ENCODE data around the gene NRDC. TPM values are rescaled to one million over a fixed set of nuclear protein-coding genes. Genes with fewer than 3 reads are reported as not detected.

Gene NRDC
- total RNA-seq, 3 donors from 2014 or later = 90.6 to 103 (median 97.5) TPM

DNA sequence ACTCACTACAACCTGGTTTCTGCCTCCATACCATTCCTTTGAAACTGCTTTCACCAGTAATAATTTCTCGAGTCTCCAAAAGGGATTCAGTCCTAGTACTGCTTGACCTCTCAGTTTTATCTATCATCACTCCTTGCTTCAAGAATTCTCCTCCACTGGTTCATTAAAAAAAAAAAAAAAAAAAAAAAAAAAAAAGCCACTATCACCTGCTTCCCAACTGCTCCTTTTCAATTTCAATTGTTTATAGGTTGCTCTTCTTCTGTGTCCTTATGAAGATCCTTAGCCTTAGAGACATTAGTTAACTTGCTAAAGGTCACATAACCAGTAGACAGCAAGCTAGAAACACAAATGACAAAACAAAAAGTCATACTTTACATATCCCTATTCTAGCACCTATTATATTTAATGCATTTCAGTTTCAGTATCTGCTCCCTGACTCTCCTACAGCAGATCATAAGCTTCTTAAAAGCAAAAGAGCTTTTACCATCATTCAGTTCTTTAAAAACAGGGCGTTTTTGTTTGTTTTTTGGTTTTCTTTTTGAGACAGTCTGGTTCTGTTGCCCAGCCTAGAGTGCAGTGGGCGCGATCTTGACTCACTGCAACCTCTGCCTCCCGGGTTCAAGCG is 7.1 kb downstream of the NRDC start:
- no peaks in the 10 kb centered on the region for H3K27me3 ChIP-seq
- no peak for DNase-seq (ENCODE audit: low spot score in 2 of 2)
- TF ChIP-seq POLR2AphosphoS5 (IDR thresholded peaks at IDR 0.05) (no peak), POLR2A (IDR thresholded peaks at IDR 0.05) (no peak)
- TF ChIP-seq, protein P1, sequence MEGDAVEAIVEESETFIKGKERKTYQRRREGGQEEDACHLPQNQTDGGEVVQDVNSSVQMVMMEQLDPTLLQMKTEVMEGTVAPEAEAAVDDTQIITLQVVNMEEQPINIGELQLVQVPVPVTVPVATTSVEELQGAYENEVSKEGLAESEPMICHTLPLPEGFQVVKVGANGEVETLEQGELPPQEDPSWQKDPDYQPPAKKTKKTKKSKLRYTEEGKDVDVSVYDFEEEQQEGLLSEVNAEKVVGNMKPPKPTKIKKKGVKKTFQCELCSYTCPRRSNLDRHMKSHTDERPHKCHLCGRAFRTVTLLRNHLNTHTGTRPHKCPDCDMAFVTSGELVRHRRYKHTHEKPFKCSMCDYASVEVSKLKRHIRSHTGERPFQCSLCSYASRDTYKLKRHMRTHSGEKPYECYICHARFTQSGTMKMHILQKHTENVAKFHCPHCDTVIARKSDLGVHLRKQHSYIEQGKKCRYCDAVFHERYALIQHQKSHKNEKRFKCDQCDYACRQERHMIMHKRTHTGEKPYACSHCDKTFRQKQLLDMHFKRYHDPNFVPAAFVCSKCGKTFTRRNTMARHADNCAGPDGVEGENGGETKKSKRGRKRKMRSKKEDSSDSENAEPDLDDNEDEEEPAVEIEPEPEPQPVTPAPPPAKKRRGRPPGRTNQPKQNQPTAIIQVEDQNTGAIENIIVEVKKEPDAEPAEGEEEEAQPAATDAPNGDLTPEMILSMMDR (IDR thresholded peaks at IDR 0.05) = no peak
- H3K4me3 ChIP-seq = no peak overlapping the region
- no peaks in the 10 kb centered on the region for H3K9me3 ChIP-seq
- H3K36me3 ChIP-seq = no peaks in the 10 kb centered on the region
- intact Hi-C loops (cut with DNase I; ENCODE audit: low total_unique reads) = no loop called here
- peaks cover 0 to 11% of the 10 kb centered on the region in 2 donors for H3K4me1 ChIP-seq
- H3K27ac ChIP-seq = no peak overlapping the region

DNA sequence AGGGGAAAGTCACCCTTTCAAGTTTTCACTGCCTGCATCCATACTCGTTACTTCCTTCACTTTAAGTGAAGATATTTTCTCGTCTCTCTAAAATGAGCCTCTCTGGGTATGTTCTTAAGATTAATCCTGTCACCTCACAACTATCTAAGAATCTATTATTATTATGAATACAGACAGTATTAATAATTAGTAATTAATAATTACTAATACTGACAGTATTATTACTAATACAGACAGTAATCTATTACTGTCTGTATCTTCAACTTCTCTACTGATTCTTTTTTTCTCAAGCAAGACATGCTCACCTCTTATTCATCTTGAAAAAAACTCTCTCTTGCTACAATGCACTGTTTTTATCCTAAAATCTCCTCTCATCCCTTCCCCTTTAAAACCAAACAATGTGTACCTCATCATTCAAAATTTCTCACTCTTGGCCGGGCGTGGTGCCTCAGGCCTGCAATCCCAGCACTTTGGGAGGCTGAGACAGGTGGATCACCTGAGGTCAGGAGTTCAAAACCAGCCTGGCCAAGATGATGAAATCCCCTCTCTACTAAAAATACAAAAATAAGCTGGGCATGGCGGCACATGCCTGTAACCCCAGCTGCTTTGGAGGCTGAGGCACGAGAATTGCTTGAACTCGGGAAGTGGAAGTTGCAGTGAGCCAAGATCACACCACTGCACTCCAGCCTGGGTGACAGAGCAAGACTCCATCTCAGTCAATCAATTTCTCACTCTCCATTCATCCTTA is 7.8 kb downstream of the NRDC start:
- TF ChIP-seq POLR2A (IDR thresholded peaks at IDR 0.05) (no peak), POLR2AphosphoS5 (IDR thresholded peaks at IDR 0.05) (no peak)
- TF ChIP-seq, protein P1 (IDR thresholded peaks at IDR 0.05) = no peak
- H3K27ac ChIP-seq = no peak overlapping the region
- no peaks in the 10 kb centered on the region for H3K36me3 ChIP-seq
- no peak overlapping the region for H3K4me3 ChIP-seq
- DNase-seq (ENCODE audit: low spot score in 2 of 2) = no peak
- intact Hi-C loops (cut with DNase I; ENCODE audit: low total_unique reads) = no loop called here
- H3K27me3 ChIP-seq = no peaks in the 10 kb centered on the region
- H3K4me1 ChIP-seq = peaks cover 0 to 5% of the 10 kb centered on the region in 2 donors
- no peaks in the 10 kb centered on the region for H3K9me3 ChIP-seq

DNA sequence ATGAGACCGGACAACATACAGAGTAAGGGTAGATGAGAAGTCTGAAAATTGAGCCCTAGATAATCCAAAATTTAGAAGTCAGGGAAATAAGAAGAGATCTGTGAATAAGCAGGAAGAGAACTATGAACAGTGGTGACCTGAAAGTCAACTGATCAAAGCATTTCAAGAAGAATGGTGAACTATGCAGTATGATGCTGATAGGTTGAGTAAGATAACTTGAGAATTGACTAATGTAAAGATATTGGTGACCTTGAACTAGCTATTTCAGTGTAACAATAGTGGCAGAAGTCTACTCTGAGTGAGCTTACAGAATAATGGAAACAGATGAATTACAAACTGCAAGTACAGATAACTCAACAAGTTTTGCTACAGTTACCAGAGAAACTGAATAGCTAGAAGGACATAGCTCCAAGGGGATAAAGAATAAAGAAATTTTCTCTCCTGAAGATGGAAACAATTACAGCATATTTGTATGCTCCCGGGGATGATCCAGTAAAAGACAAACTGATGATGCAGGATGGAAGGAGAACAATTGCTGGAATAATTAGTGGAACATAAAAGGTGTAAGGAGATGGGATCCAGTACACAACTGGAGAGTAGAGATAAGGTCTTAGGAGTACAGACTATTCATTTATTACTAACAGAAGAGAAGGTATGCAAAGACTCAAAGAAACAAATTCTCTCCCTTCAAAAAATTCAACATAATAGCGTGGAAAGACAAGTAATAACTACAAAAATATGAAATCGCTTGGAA is 10.9 kb downstream of the NRDC start:
- no peaks in the 10 kb centered on the region for H3K4me1 ChIP-seq
- no peaks in the 10 kb centered on the region for H3K9me3 ChIP-seq
- no peak for DNase-seq (ENCODE audit: low spot score in 2 of 2)
- no peaks in the 10 kb centered on the region for H3K27me3 ChIP-seq
- TF ChIP-seq POLR2A (IDR thresholded peaks at IDR 0.05) (no peak), POLR2AphosphoS5 (IDR thresholded peaks at IDR 0.05) (no peak)
- TF ChIP-seq, protein P1 (IDR thresholded peaks at IDR 0.05) = no peak
- intact Hi-C loops (cut with DNase I; ENCODE audit: low total_unique reads) = no loop called here
- no peaks in the 10 kb centered on the region for H3K36me3 ChIP-seq
- H3K4me3 ChIP-seq = no peak overlapping the region
- H3K27ac ChIP-seq = no peak overlapping the region

DNA sequence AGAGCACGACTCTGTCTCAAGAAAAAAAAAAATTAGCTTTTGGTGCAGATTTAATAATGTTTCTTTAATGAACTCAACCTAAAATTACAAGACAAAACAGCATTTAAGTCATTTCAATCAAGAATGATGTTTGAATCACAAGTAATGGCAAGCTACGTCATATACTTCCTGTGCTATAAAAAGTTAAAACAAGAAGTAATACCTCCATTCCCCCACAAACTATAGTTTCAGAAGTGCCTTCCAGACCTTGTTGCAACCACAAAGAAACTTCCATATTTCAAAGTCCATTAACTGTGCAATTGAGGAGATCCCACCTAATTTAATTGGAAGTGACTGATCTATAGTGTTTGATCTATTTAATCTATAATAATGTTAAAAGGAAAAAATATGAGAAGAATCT is 15.1 kb downstream of the NRDC start:
- no peak for DNase-seq (ENCODE audit: low spot score in 2 of 2)
- no peak overlapping the region for H3K4me3 ChIP-seq
- H3K27ac ChIP-seq = no peak overlapping the region
- intact Hi-C loops (cut with DNase I; ENCODE audit: low total_unique reads) = no loop called here
- no peaks in the 10 kb centered on the region for H3K9me3 ChIP-seq
- H3K4me1 ChIP-seq = no peaks in the 10 kb centered on the region
- no peaks in the 10 kb centered on the region for H3K27me3 ChIP-seq
- TF ChIP-seq POLR2A (IDR thresholded peaks at IDR 0.05) = no peak
- TF ChIP-seq, protein P1 (IDR thresholded peaks at IDR 0.05) = no peak
- no peaks in the 10 kb centered on the region for H3K36me3 ChIP-seq

DNA sequence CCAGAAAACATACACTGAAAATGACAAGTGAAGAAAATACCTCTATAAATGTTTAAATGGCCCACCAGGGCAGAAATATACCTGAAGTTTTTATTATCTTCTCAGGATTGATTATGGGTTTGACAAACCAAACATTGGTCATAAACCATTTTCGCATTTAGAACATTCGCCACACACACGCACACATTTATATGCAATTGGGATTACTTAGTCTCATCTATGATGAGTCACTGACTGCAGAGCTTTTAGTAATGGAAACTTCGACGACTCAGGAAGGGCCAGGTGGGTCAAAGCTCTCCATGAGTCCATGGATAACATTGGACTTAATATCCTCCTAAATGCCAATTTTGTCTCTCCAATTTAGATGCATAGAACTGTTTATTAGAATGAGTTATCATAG is 16.9 kb downstream of the NRDC start:
- intact Hi-C loops (cut with DNase I; ENCODE audit: low total_unique reads) = no loop called here
- no peaks in the 10 kb centered on the region for H3K36me3 ChIP-seq
- H3K9me3 ChIP-seq = no peaks in the 10 kb centered on the region
- no peaks in the 10 kb centered on the region for H3K4me1 ChIP-seq
- TF ChIP-seq POLR2AphosphoS5 (IDR thresholded peaks at IDR 0.05) = no peak
- no peak for TF ChIP-seq POLR2A (IDR thresholded peaks at IDR 0.05)
- TF ChIP-seq, protein P1 (IDR thresholded peaks at IDR 0.05) = no peak
- H3K27me3 ChIP-seq = no peaks in the 10 kb centered on the region
- no peak for DNase-seq (ENCODE audit: low spot score in 2 of 2)
- no peak overlapping the region for H3K4me3 ChIP-seq
- no peak overlapping the region for H3K27ac ChIP-seq
